Liver (tissue), 3 donors: ENCODE results near the gene PDCD7.

Source experiments
- MAX ChIP-seq: IDR thresholded peaks from 2 replicates; pipeline ENCODE4 v1.6.1; 2016; ENCODE audit warnings: antibody characterized with exemption
- SP1 ChIP-seq: IDR thresholded peaks from 2 replicates; pipeline ENCODE4 v1.6.1; 2018; ENCODE audit warnings: antibody characterized with exemption, mild to moderate bottlenecking
- TAF1 ChIP-seq: conservative IDR thresholded peaks from 2 replicates; pipeline ENCODE4 v1.6.1; 2016; ENCODE audit warnings: antibody characterized with exemption, mild to moderate bottlenecking
- TF ChIP-seq, protein P1 (sequence below): fragments of 150-350 bp; IDR thresholded peaks from 2 replicates; pipeline ENCODE4 v1.5.1; 2017; ENCODE audit warnings: improper control_type of control experiment, low read depth, low read length; ENCODE audit not compliant: missing input control
- TF ChIP-seq, protein P2 (sequence below): IDR thresholded peaks from 2 replicates; pipeline ENCODE4 v1.6.1; 2016; ENCODE audit warnings: antibody characterized with exemption
- donor health status: healthy.
- donor health status: healthy.

DNA sequence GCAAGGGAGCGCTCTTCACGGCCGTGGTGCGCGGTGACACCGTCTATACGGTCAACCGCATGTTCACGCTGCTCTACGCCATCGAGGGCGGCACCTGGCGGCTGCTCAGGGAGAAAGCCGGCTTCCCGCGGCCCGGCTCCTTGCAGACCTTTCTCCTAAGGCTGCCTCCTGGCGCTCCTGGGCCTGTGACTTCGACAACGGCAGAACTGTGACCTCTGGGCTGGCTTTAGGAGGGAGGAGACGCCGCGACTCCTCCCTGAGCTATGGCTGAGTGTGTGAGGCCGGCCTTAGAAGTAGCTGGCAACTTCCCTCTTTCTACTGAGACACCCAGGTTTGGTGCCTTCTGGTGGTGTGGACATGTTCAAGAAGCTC, 55.6 kb downstream of the PDCD7 start:
- TF ChIP-seq, protein P1, sequence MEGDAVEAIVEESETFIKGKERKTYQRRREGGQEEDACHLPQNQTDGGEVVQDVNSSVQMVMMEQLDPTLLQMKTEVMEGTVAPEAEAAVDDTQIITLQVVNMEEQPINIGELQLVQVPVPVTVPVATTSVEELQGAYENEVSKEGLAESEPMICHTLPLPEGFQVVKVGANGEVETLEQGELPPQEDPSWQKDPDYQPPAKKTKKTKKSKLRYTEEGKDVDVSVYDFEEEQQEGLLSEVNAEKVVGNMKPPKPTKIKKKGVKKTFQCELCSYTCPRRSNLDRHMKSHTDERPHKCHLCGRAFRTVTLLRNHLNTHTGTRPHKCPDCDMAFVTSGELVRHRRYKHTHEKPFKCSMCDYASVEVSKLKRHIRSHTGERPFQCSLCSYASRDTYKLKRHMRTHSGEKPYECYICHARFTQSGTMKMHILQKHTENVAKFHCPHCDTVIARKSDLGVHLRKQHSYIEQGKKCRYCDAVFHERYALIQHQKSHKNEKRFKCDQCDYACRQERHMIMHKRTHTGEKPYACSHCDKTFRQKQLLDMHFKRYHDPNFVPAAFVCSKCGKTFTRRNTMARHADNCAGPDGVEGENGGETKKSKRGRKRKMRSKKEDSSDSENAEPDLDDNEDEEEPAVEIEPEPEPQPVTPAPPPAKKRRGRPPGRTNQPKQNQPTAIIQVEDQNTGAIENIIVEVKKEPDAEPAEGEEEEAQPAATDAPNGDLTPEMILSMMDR, result peak; percentile 35
- no peak for TF ChIP-seq SP1
- TF ChIP-seq, protein P2, sequence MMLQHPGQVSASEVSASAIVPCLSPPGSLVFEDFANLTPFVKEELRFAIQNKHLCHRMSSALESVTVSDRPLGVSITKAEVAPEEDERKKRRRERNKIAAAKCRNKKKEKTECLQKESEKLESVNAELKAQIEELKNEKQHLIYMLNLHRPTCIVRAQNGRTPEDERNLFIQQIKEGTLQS, result no peak
- TF ChIP-seq TAF1, result no peak
- TF ChIP-seq MAX, result no peak
